Mucosa of descending colon (tissue), 3 donors: ENCODE results near the gene BPIFB2. TPM values are rescaled to one million over a fixed set of nuclear protein-coding genes. Genes with fewer than 3 reads are reported as not detected.
"Not testable (repeated sequence)": the region's sequence is repeated elsewhere in the genome, so short reads cannot be mapped to it uniquely, and the experiment has no call there.

Experiments
- ATAC-seq: fragments of 200-7000 bp; cut with Tn5 transposase; one replicate; pipeline ENCODE4 v1.9.1; 2020; ENCODE audit warnings: mild to moderate bottlenecking, moderate library complexity
- DNase-seq, 3 donors: peaks; one replicate each; pipeline ENCODE4 v3.0.0-alpha.2; 2020
- H3K36me3 ChIP-seq: fragments of 200-600 bp; one replicate; pipeline ENCODE4 v1.8.0; 2021; ENCODE audit warnings: low read depth, mild to moderate bottlenecking
- H3K4me1 ChIP-seq: fragments of 200-600 bp; one replicate; pipeline ENCODE4 v1.8.0; 2021; ENCODE audit warnings: low read depth, mild to moderate bottlenecking
- H3K4me3 ChIP-seq: fragments of 200-600 bp; one replicate; pipeline ENCODE4 v1.8.0; 2021; ENCODE audit warnings: mild to moderate bottlenecking
- H3K9me3 ChIP-seq: fragments of 200-600 bp; one replicate; pipeline ENCODE4 v1.8.0; 2021; ENCODE audit warnings: mild to moderate bottlenecking
- intact Hi-C, 2 donors: fragments of 100-400 bp; cut with DNase I in 1 of 2; cut with micrococcal nuclease in 1 of 2; formaldehyde crosslinking; loops; one replicate each; pipeline versions ENCODE4 v1.11.0 to v1.11.1; 2022; cut with DNase I, micrococcal nuclease
- total RNA-seq, 3 donors: library from RNA; stranded (reverse); fragmentation: NEBNext Ultra II Directional in 2 of 3; extraction: Animal tissue kit (Norgen Biotek cat#: 25700) in 2 of 3; gene quantifications; one replicate each; pipeline versions ENCODE4 v1.2.1 to v1.2.4, GENCODE V29; 2021 to 2023
- TF ChIP-seq, protein P1 (sequence below): fragments of 200-600 bp; IDR thresholded peaks from one replicate; pipeline ENCODE4 v1.8.0; 2022; ENCODE audit warnings: antibody characterized with exemption, mild to moderate bottlenecking
- donor health status: DM: no; HTN: no; CAD: no; lungs with moderate emphysema.
- donor health status: DM: no; HTN: no; CAD: no.
- donor health status: DM: no; HTN: yes; CAD: no.

Gene BPIFB2
- total RNA-seq, 3 donors from 2014 or later: not detected

DNA sequence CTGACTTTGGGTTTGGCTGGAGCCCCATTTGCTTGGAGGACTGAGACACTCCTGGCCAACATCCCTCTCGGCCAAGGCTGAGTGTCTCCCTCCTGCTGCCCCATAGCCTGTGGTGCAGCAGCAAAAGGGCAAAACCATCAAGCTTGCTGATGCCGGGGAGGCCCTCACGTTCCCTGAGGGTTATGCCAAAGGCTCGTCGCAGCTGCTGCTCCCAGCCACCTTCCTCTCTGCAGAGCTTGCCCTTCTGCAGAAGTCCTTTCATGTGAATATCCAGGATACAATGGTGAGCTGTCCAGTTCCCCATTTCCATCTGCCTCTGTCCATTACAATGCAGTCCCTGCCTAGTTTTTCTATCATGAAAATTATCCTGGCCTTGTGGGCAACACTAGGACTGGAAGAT is 30.0 kb downstream of the BPIFB2 start:
- H3K36me3 ChIP-seq: no peaks in the 10 kb centered on the region
- no peaks in the 10 kb centered on the region for H3K9me3 ChIP-seq
- ATAC-seq: no peak
- no peak overlapping the region for H3K4me3 ChIP-seq
- intact Hi-C loops: no loop called here
- no peaks in the 10 kb centered on the region for H3K4me1 ChIP-seq
- no peak for DNase-seq
- TF ChIP-seq, protein P1, sequence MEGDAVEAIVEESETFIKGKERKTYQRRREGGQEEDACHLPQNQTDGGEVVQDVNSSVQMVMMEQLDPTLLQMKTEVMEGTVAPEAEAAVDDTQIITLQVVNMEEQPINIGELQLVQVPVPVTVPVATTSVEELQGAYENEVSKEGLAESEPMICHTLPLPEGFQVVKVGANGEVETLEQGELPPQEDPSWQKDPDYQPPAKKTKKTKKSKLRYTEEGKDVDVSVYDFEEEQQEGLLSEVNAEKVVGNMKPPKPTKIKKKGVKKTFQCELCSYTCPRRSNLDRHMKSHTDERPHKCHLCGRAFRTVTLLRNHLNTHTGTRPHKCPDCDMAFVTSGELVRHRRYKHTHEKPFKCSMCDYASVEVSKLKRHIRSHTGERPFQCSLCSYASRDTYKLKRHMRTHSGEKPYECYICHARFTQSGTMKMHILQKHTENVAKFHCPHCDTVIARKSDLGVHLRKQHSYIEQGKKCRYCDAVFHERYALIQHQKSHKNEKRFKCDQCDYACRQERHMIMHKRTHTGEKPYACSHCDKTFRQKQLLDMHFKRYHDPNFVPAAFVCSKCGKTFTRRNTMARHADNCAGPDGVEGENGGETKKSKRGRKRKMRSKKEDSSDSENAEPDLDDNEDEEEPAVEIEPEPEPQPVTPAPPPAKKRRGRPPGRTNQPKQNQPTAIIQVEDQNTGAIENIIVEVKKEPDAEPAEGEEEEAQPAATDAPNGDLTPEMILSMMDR: no peak

DNA sequence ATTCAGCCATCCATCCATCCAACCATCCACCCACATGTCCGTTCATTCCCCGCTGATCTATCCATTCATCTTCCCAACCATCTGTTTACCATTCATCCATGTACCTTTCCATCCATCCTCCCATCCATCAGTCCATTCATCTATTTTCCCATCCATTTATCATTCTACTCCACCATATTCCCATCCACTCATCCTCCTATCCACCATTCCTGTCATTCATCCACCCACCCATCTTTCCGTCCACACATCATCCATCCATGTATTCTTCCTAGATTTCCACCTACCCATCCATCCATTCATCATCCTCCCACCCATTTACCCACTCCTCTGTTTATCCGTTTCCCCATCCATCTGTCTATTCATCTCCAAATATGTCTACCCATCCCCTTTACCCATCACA is 30.7 kb downstream of the BPIFB2 start:
- H3K4me3 ChIP-seq: no peak overlapping the region
- no peaks in the 10 kb centered on the region for H3K9me3 ChIP-seq
- H3K36me3 ChIP-seq: no peaks in the 10 kb centered on the region
- TF ChIP-seq, protein P1: no peak
- no peak for DNase-seq
- H3K4me1 ChIP-seq: no peaks in the 10 kb centered on the region
- no peak for ATAC-seq
- intact Hi-C loops: no loop called here

DNA sequence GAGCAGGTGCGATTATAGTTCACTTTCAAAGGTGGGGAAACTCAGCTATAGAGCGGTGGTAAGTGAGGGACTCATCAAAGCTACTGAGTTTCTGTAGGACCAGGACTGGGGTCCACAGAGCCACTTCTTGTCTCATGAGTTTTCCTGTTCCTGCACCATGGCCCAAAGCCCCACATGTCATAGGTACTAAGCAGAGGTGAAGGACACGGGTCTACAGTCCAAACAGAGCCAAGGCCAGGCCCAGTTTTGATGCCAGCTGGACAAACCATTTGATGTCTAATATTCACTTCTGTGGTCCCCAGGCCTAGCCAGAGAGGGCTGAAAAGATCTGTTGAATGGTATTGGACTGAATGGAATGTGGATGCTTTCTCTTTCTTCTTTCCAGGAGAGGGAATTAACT is 34.9 kb downstream of the BPIFB2 start:
- no peaks in the 10 kb centered on the region for H3K4me1 ChIP-seq
- DNase-seq (no peak), ATAC-seq (no peak)
- no peak overlapping the region for H3K4me3 ChIP-seq
- TF ChIP-seq, protein P1: no peak
- H3K36me3 ChIP-seq: no peaks in the 10 kb centered on the region
- H3K9me3 ChIP-seq: peaks cover 22% of the 10 kb centered on the region
- intact Hi-C loops: no loop called here

DNA sequence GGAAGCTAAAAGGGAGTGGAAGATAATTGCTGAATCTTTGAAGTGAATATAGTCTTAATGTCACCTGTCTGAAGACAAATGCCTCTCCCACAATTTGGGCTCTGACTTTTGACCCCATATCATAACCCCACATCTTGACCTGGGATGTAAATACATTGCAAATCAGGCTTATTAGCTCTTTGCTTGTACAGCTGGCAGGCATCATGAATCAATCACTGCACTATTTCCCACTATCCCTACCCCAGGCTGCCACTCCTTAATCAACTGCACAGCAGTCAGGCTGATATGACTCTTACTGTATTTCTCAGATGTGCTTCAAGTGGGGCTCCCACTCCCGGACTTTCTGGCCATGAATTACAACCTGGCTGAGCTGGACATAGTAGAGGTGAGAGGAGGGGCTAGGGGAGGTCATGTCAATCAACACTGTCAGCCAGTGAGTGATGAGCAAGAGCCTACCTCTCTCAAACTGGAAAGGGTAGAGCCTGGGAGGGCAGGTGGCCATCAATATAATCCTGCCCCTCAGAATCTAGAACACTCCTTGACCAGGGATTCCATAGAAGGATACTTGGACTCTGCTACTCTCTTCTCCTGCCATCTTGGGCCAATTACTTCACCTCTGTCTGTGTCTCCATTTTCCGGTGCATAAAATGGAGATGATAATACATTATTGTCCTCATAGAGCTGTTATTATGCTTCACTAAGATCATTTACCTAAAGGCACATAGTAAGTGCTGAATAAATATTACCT is 35.7 kb downstream of the BPIFB2 start:
- H3K4me1 ChIP-seq: no peaks in the 10 kb centered on the region
- ATAC-seq: no peak
- DNase-seq: no peak
- no peaks in the 10 kb centered on the region for H3K36me3 ChIP-seq
- H3K4me3 ChIP-seq: no peak overlapping the region
- intact Hi-C loops: no loop called here
- TF ChIP-seq, protein P1: no peak
- peaks cover 22% of the 10 kb centered on the region for H3K9me3 ChIP-seq

DNA sequence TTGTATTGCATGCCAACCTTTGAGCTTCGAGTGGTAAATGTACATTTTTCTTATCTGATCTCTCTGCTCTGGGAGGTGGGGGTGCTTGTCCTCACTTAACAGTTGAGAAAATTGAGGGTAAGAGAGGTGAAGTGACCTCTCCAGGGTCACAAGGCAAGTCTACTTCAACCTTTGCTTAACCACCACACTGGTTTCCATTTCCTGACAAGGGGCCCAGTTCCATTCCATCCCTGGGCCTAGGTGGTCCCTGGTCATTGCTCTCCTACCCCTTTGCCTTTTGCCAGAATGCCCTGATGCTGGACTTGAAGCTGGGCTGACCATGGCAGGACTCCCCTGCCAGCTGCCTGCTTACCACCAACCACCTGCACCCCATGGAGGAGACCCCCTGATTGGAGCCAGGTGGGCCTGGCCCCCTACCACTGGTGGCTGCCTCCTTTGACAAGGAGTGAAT is 36.3 kb downstream of the BPIFB2 start:
- intact Hi-C loops: no loop called here
- no peak for DNase-seq
- no peak for ATAC-seq
- Histone ChIP-seq H3K36me3 (no peaks in the 10 kb centered on the region), H3K4me3 (no peak overlapping the region), H3K9me3 (peaks cover 22% of the 10 kb centered on the region), H3K4me1 (no peaks in the 10 kb centered on the region)
- TF ChIP-seq, protein P1: no peak

DNA sequence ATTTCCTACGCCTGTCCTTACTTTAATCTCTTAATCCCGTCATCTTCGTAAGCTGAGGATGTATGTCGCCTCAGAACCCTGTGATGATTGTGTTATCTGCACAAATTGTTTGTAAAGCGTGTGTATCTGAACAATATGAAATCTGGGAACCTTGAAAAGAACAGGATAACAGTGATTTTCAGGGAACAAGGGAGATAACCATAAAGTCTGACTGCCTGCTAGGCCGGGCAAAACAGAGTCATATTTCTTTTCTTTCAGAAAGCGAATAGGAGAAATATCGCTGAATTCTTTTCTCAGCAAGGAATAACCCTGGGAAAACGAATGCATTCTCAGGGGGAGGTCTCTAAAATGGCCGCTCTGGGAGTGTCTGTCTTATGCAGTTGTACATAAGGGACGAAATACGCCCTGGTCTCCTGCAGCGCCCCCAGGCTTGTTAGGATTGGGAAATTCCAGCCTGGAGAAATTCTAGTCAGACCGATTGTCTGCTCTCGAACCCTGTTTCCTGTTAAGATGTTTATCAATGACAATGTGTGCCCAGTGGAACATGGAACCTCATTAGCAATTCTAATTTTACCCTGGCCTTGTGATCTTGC is 37.7 kb downstream of the BPIFB2 start:
- H3K4me3 ChIP-seq, intact Hi-C loops, H3K4me1 ChIP-seq, H3K36me3 ChIP-seq, DNase-seq, ATAC-seq: not testable (repeated sequence)
- H3K9me3 ChIP-seq: peaks cover 22% of the 10 kb centered on the region
